Measurements from ENCODE around the gene KDM5C.

KDM5C gene

DNA sequence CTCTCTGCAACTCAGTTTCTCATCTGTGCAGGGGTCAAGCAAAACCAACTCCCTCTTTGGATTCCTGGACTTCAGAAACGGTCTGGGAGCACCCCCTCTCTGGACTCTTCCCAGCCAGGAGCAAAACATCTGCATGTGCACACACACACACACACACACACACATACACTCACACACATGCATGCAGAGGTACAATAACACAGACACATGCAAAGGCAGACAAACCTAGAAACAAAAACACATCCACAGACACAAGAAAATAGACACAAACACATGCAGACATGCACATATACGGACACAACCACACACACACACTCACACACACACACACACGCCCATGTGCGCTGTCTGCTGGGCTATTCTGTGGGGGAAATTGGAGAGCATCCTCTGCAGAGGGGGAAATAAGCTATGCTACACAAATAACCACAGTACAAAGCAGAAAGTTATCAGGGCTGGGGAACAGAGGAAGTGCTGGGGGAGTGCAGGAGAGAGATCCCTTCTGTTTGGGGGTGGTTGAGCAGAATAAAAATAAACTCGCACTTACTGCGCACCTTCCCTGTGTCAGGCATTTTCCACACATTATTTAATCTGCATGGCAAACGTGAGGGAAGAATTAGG lies 36.5 kb upstream of the KDM5C start:
- Histone ChIP-seq H3K9ac (ENCODE audit: low read length in 5 of 5) (no peak overlapping the region), H3K36me3 (ENCODE audit: control insufficient read depth in 5 of 5, insufficient read depth in 5 of 5, low read length in 5 of 5) (no peaks in the 10 kb centered on the region), H3K4me3 (ENCODE audit: low read depth in 1 of 5, low read length in 5 of 5) (no peak overlapping the region), H3K9me3 (ENCODE audit: control insufficient read depth in 5 of 5, low read length in 5 of 5) (no peaks in the 10 kb centered on the region), H3K4me1 (ENCODE audit: control insufficient read depth in 5 of 5, insufficient read depth in 5 of 5, low read length in 5 of 5) (peaks cover 0 to 19% (median 15%) of the 10 kb centered on the region in 5 donors), H3K27ac (ENCODE audit: low read depth, low read length) (no peak overlapping the region), H3K27me3 (ENCODE audit: control insufficient read depth in 5 of 5, insufficient read depth in 4 of 5, low read length in 5 of 5) (peaks cover 4 to 25% (median 17%) of the 10 kb centered on the region in 5 donors)

DNA sequence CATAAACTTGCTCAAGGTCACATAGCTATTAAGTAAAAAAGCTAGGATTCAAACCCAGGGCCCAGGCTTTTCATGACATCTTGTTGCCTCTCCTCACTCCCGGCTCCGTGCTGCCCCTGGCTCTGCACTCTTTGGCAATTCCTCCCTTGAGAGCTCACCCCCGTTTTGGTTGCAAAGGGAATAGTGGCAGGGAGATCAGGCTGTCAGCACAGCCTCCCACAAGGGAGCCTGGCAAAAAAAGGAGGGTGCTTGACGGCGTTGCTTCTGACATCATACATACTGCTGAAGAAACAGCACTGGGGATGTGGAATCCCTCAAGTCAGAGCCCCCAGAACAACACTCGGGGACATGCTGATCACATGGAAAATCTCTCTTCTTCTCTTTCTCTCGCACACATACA lies 35.8 kb upstream of the KDM5C start:
- H3K27me3 ChIP-seq (ENCODE audit: control insufficient read depth in 5 of 5, insufficient read depth in 4 of 5, low read length in 5 of 5): peaks cover 4 to 27% (median 21%) of the 10 kb centered on the region in 5 donors
- H3K9ac ChIP-seq (ENCODE audit: low read length in 5 of 5): no peak overlapping the region
- no peaks in the 10 kb centered on the region for H3K9me3 ChIP-seq (ENCODE audit: control insufficient read depth in 5 of 5, low read length in 5 of 5)
- H3K27ac ChIP-seq (ENCODE audit: low read depth, low read length): no peak overlapping the region
- peaks cover 0 to 13% (median 8%) of the 10 kb centered on the region in 5 donors for H3K4me1 ChIP-seq (ENCODE audit: control insufficient read depth in 5 of 5, insufficient read depth in 5 of 5, low read length in 5 of 5)
- H3K4me3 ChIP-seq (ENCODE audit: low read depth in 1 of 5, low read length in 5 of 5): no peak overlapping the region
- no peaks in the 10 kb centered on the region for H3K36me3 ChIP-seq (ENCODE audit: control insufficient read depth in 5 of 5, insufficient read depth in 5 of 5, low read length in 5 of 5)

DNA sequence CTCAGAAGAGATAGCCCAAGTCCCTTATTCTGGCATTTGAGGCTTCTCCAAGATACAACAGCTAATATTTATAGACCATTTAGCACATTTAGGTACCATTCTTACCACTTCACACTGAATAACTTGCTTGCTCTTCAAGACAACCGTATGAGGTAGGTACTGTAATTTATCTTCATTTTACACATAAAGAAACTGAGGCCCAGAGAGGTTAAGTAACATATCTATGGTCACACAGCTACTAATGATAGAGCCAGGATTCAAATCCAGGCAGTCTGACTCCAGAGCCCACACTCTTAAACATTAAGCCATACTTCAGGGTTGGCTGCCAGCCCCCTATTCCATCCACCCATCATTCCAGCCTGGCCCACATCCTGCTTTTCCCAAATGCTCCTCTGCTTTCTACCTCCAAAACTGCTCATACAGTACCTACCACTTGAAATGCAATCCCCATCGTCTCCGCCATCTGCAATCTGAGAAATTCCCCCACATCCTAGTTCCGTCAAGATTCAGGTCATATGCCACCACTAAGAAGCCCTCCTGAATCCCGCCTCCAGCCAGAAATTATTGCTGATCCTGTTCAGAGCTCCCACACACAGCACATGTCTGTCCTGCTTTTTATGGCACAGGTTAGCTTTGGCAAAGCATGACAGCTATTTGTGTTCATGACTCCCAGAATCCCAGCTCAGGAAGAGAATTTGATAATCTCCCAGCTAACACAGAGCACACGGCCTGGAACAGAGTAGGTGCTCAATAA lies 32.8 kb upstream of the KDM5C start:
- Histone ChIP-seq H3K36me3 (ENCODE audit: control insufficient read depth in 5 of 5, insufficient read depth in 5 of 5, low read length in 5 of 5) (peaks cover 0 to 13% (median 3%) of the 10 kb centered on the region in 5 donors), H3K27me3 (ENCODE audit: control insufficient read depth in 5 of 5, insufficient read depth in 4 of 5, low read length in 5 of 5) (peaks cover 4 to 23% (median 10%) of the 10 kb centered on the region in 5 donors), H3K27ac (ENCODE audit: low read depth, low read length) (no peak overlapping the region)

DNA sequence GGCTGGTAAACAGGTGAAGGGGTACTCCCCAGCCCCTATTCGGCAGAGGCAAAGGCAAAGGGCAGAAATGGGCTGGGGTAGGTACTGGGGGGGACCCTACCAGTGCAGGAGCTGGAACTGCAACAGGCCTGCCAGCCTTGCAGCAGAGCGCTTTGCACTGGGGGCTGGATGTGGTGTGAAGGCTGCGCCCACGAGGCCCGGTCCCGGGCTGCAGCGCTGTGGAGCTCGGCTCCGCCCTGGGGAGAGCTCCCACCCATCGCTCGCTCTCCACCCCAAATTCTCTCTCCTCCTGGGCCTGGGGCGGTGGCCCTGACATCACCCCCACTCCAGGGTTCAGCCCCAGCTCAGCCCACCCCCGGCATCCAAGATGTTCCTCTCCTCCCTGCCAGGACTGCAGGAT lies 32.2 kb upstream of the KDM5C start:
- no peak overlapping the region for H3K4me3 ChIP-seq (ENCODE audit: low read depth in 1 of 5, low read length in 5 of 5)
- H3K27me3 ChIP-seq (ENCODE audit: control insufficient read depth in 5 of 5, insufficient read depth in 4 of 5, low read length in 5 of 5): peaks cover 2 to 23% (median 10%) of the 10 kb centered on the region in 5 donors
- H3K36me3 ChIP-seq (ENCODE audit: control insufficient read depth in 5 of 5, insufficient read depth in 5 of 5, low read length in 5 of 5): peaks cover 0 to 13% (median 3%) of the 10 kb centered on the region in 5 donors
- H3K4me1 ChIP-seq (ENCODE audit: control insufficient read depth in 5 of 5, insufficient read depth in 5 of 5, low read length in 5 of 5): peaks cover 0 to 5% (median 0%) of the 10 kb centered on the region in 5 donors
- H3K9me3 ChIP-seq (ENCODE audit: control insufficient read depth in 5 of 5, low read length in 5 of 5): peaks cover 0 to 4% (median 0%) of the 10 kb centered on the region in 5 donors
- no peak overlapping the region for H3K9ac ChIP-seq (ENCODE audit: low read length in 5 of 5)
- no peak overlapping the region for H3K27ac ChIP-seq (ENCODE audit: low read depth, low read length)

More for the DNA sequence above, 32.8 kb upstream of the KDM5C start:
- H3K9me3 ChIP-seq (ENCODE audit: control insufficient read depth in 5 of 5, low read length in 5 of 5): no peaks in the 10 kb centered on the region
- peaks cover 0 to 6% (median 0%) of the 10 kb centered on the region in 5 donors for H3K4me1 ChIP-seq (ENCODE audit: control insufficient read depth in 5 of 5, insufficient read depth in 5 of 5, low read length in 5 of 5)
- H3K4me3 ChIP-seq (ENCODE audit: low read depth in 1 of 5, low read length in 5 of 5): no peak overlapping the region
- no peak overlapping the region for H3K9ac ChIP-seq (ENCODE audit: low read length in 5 of 5)

DNA sequence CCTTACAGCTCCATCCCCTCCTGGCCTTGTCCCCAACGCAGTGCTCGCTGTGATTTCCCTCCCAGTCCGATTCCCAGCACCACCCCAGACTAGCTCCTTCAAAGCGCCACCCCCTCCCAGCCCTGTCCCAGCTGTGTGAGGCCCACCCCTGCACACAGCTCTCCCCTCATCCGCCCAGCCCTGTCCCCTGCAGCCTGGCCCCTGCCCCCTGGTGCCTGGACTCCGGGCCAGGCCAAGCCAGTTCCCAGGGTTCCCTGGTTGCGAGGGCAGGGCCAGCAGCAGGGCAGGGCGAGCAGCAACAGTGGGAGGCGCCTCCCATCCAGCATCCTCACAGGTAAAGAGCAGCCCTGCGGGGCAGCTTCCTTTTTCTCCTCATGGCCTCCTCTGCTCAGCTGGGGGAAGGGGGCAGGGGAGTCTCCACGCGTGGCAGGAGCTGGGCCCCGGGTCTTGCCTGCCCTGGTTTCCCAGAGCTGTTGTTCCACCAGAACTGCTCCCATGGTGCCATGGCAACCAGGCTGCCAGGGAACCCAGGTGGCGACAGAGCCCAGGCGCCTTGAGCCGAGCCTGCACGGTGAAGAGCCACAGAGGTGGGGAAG lies 31.5 kb upstream of the KDM5C start:
- Histone ChIP-seq H3K4me3 (ENCODE audit: low read depth in 1 of 5, low read length in 5 of 5) (no peak overlapping the region), H3K9ac (ENCODE audit: low read length in 5 of 5) (no peak overlapping the region), H3K27me3 (ENCODE audit: control insufficient read depth in 5 of 5, insufficient read depth in 4 of 5, low read length in 5 of 5) (peaks cover 0 to 23% (median 10%) of the 10 kb centered on the region in 5 donors), H3K36me3 (ENCODE audit: control insufficient read depth in 5 of 5, insufficient read depth in 5 of 5, low read length in 5 of 5) (peaks cover 0 to 13% (median 3%) of the 10 kb centered on the region in 5 donors), H3K9me3 (ENCODE audit: control insufficient read depth in 5 of 5, low read length in 5 of 5) (peaks cover 0 to 4% (median 0%) of the 10 kb centered on the region in 5 donors), H3K4me1 (ENCODE audit: control insufficient read depth in 5 of 5, insufficient read depth in 5 of 5, low read length in 5 of 5) (peaks cover 0 to 2% (median 0%) of the 10 kb centered on the region in 5 donors), H3K27ac (ENCODE audit: low read depth, low read length) (no peak overlapping the region)

DNA sequence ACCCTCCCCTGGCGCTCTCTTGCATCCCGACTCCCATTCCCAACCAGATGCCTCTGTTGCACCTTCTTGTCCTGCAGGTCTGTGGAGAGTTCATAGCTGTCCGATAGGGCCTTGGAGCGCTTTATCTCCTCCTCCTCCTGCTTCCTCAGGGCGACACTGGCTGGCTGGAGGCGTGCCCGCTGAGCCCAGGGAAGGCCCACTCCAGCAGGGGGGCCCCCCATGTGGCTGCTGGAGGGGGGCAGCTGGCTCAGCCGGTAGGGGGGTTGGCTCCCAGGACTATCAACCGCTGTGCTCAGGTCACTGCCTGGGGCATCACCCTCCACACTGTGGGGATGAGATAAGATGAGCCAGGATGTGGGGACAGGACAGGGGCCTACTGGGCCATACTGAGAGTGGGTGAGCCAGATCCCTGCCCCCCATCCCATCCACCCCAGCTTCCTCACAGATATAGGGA lies 30.8 kb upstream of the KDM5C start:
- Histone ChIP-seq H3K9me3 (ENCODE audit: control insufficient read depth in 5 of 5, low read length in 5 of 5) (peaks cover 0 to 4% (median 0%) of the 10 kb centered on the region in 5 donors), H3K4me3 (ENCODE audit: low read depth in 1 of 5, low read length in 5 of 5) (no peak overlapping the region), H3K9ac (ENCODE audit: low read length in 5 of 5) (no peak overlapping the region), H3K27me3 (ENCODE audit: control insufficient read depth in 5 of 5, insufficient read depth in 4 of 5, low read length in 5 of 5) (peaks cover 0 to 18% (median 10%) of the 10 kb centered on the region in 5 donors), H3K27ac (ENCODE audit: low read depth, low read length) (no peak overlapping the region), H3K36me3 (ENCODE audit: control insufficient read depth in 5 of 5, insufficient read depth in 5 of 5, low read length in 5 of 5) (peaks cover 0 to 14% (median 3%) of the 10 kb centered on the region in 5 donors), H3K4me1 (ENCODE audit: control insufficient read depth in 5 of 5, insufficient read depth in 5 of 5, low read length in 5 of 5) (peaks cover 0 to 1% (median 0%) of the 10 kb centered on the region in 5 donors)

DNA sequence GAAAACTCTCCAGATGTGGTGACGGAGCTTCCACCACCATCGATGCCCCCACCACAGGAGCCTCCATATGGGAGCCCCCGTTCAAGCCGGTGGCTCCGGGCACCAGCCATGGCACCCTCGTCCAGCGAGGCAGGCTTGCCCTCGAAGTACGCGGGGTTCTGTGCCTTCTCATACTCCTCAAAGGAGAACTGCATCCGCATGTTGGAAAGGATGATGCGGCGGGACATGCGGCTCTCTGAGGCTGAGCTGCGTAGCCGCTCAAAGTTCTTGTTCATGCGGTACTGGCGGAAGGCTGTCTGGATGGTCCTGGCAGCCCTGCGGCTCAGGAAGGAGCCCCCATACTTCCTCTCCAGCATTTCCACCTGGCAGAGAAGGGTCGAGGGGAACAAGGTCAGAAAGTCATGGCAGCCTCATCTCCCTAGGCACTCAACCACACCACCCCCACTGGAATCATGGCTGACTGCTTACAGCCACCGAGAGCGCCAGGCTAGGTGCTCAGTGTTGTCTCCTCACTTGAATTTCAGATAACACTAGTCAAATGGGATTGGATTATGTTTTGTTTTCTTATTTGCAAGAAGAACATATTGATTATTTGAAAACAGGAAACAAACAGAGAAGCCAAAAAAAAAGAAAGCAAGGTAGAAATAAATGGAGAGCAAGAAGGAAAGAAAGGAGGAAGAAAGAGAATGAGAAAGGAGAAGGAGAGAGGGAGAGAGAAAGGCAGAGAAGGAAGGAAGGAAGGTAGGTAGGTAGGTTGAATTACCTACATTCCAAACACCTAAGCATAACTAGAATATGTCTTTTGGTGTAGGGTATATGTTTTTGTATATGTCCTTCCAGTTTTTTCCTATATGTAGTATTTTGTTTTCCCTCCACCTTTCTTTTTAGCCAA lies 29.8 kb upstream of the KDM5C start:
- H3K9ac ChIP-seq (ENCODE audit: low read length in 5 of 5): no peak overlapping the region
- H3K4me3 ChIP-seq (ENCODE audit: low read depth in 1 of 5, low read length in 5 of 5): no peak overlapping the region
- no peaks in the 10 kb centered on the region for H3K4me1 ChIP-seq (ENCODE audit: control insufficient read depth in 5 of 5, insufficient read depth in 5 of 5, low read length in 5 of 5)
- no peak overlapping the region for H3K27ac ChIP-seq (ENCODE audit: low read depth, low read length)
- H3K27me3 ChIP-seq (ENCODE audit: control insufficient read depth in 5 of 5, insufficient read depth in 4 of 5, low read length in 5 of 5): peaks cover 0 to 15% (median 10%) of the 10 kb centered on the region in 5 donors
- peaks cover 0 to 23% (median 5%) of the 10 kb centered on the region in 5 donors for H3K36me3 ChIP-seq (ENCODE audit: control insufficient read depth in 5 of 5, insufficient read depth in 5 of 5, low read length in 5 of 5)
- H3K9me3 ChIP-seq (ENCODE audit: control insufficient read depth in 5 of 5, low read length in 5 of 5): peaks cover 0 to 4% (median 0%) of the 10 kb centered on the region in 5 donors

DNA sequence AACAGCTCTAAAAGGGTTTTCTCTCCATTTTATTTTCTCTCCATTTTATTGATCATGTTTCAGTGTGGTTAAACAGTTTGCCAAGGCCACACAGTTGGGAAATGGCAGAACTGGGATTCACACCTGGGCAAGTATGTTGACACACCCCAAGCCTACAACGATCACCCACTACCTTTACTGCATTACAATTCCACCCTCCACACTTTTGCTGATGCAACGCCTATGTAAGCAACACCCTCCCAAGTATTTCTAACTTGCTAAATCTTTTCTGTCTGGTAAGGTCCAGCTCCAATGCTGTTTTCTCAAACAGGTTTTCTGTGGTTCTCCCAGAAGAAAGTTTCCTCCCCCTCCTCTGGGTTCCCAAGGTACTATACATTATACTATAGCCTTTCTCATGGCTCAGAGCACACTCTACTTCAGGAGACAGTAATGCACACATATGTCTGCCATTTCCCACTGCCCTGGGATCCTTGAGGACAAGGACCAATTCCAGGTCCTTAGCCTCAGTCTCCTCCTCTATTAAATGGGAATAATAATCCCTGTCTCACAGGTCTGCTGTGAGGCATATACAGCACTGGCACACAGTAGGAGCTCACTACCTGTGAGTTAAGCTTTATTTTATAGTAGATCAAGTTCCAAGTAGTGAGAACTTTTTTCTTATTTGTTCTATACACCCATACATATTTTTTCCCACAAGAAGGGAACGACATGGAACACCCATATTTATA lies 28.4 kb upstream of the KDM5C start:
- Histone ChIP-seq H3K27ac (ENCODE audit: low read depth, low read length) (no peak overlapping the region), H3K4me1 (ENCODE audit: control insufficient read depth in 5 of 5, insufficient read depth in 5 of 5, low read length in 5 of 5) (no peaks in the 10 kb centered on the region), H3K36me3 (ENCODE audit: control insufficient read depth in 5 of 5, insufficient read depth in 5 of 5, low read length in 5 of 5) (peaks cover 0 to 26% (median 6%) of the 10 kb centered on the region in 5 donors), H3K27me3 (ENCODE audit: control insufficient read depth in 5 of 5, insufficient read depth in 4 of 5, low read length in 5 of 5) (peaks cover 0 to 18% (median 10%) of the 10 kb centered on the region in 5 donors), H3K9me3 (ENCODE audit: control insufficient read depth in 5 of 5, low read length in 5 of 5) (peaks cover 0 to 4% (median 0%) of the 10 kb centered on the region in 5 donors), H3K9ac (ENCODE audit: low read length in 5 of 5) (no peak overlapping the region), H3K4me3 (ENCODE audit: low read depth in 1 of 5, low read length in 5 of 5) (no peak overlapping the region)

DNA sequence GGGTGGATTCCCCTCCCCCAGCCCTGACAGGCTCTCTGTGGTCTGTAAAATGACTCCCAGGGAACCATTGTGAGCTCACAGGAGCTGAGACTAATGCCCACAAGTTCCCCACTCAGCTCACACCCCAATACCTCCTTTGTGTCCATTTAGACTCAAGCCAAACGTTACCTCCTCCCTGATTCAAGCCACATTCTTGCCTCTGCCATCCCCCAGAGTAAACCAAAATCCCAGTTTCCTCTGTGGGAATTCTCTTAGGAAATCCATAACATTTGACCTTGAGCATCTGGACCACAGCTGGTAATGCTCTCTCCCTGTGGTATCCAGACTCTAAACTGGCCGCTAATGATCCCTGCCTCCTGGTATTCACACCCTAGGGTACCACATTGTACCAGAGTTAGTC lies 26.3 kb upstream of the KDM5C start:
- peaks cover 4 to 45% (median 21%) of the 10 kb centered on the region in 5 donors for H3K36me3 ChIP-seq (ENCODE audit: control insufficient read depth in 5 of 5, insufficient read depth in 5 of 5, low read length in 5 of 5)
- no peak overlapping the region for H3K9ac ChIP-seq (ENCODE audit: low read length in 5 of 5)
- peaks cover 3 to 9% (median 7%) of the 10 kb centered on the region in 5 donors for H3K27me3 ChIP-seq (ENCODE audit: control insufficient read depth in 5 of 5, insufficient read depth in 4 of 5, low read length in 5 of 5)
- H3K9me3 ChIP-seq (ENCODE audit: control insufficient read depth in 5 of 5, low read length in 5 of 5): peaks cover 0 to 4% (median 0%) of the 10 kb centered on the region in 5 donors
- no peaks in the 10 kb centered on the region for H3K4me1 ChIP-seq (ENCODE audit: control insufficient read depth in 5 of 5, insufficient read depth in 5 of 5, low read length in 5 of 5)
- H3K4me3 ChIP-seq (ENCODE audit: low read depth in 1 of 5, low read length in 5 of 5): no peak overlapping the region
- no peak overlapping the region for H3K27ac ChIP-seq (ENCODE audit: low read depth, low read length)

Data from subcutaneous abdominal adipose tissue (tissue), 5 donors.